DND-41 (cell line): ENCODE results near the gene FOXP1.

ENCODE experiments used
- EZH2 ChIP-seq: IDR thresholded peaks from 3 replicates; pipeline ENCODE4 v1.6.1; 2012; ENCODE audit warnings: borderline replicate concordance, low read depth, mild to moderate bottlenecking, moderate library complexity, low read length, inconsistent platforms; ENCODE audit not compliant: severe bottlenecking
- TF ChIP-seq, protein P1 (sequence below): IDR thresholded peaks from 2 replicates; pipeline ENCODE4 v1.5.1; 2012; ENCODE audit warnings: borderline replicate concordance, low read length, moderate library complexity, mild to moderate bottlenecking; ENCODE audit not compliant: poor library complexity, severe bottlenecking; ENCODE audit errors: extremely low read depth

DNA sequence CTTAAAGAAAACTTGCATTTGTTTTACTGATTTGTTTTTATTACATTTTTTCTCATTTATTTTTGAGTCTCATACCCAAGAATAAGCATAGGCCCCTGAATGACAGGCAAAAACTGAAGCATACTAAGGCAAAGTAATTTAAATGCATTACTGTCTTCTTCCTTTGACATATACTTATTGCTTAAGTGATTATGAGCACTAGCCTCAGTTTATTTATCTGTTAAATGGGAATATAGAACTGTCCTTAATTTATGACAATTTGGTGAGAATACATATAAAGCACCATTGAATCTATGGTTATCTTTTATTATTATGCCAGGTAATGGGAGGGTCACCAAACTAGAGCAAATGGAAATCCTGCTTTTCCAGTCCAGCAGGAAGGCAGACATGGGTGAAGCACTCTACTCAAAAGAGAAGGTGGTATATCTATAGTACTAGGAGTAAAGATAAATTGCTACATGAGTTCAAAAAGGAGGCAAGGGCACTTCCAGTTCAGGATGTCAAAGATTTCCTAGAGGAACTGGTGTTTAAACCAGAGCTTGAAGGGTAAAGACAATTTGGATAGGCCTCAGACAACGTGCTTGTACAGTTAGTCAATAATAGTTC, 435.0 kb downstream of the FOXP1 start:
- TF ChIP-seq, protein P1, sequence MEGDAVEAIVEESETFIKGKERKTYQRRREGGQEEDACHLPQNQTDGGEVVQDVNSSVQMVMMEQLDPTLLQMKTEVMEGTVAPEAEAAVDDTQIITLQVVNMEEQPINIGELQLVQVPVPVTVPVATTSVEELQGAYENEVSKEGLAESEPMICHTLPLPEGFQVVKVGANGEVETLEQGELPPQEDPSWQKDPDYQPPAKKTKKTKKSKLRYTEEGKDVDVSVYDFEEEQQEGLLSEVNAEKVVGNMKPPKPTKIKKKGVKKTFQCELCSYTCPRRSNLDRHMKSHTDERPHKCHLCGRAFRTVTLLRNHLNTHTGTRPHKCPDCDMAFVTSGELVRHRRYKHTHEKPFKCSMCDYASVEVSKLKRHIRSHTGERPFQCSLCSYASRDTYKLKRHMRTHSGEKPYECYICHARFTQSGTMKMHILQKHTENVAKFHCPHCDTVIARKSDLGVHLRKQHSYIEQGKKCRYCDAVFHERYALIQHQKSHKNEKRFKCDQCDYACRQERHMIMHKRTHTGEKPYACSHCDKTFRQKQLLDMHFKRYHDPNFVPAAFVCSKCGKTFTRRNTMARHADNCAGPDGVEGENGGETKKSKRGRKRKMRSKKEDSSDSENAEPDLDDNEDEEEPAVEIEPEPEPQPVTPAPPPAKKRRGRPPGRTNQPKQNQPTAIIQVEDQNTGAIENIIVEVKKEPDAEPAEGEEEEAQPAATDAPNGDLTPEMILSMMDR: no peak
- no peak for TF ChIP-seq EZH2
